Peyer's patch (tissue), 4 donors: Measurements from ENCODE around the gene GRIN3B. TPM values are rescaled to one million over a fixed set of nuclear protein-coding genes. Genes with fewer than 3 reads are reported as not detected.
A peak's percentile ranks its signal among the peaks of the same experiment; 100 is the strongest.

Experiments used
- DNase-seq, 3 donors: peaks; one replicate each; pipeline ENCODE4 v3.0.0-alpha.2; 2017 to 2019
- H3K27ac ChIP-seq, 4 donors: fragments of 200-600 bp; sonication (generic); one replicate each; pipeline ENCODE4 v1.5.1; 2016 to 2019
- H3K27me3 ChIP-seq, 2 donors: fragments of 200-600 bp; sonication (generic); one replicate each; pipeline ENCODE4 v1.5.1; 2019
- H3K36me3 ChIP-seq, 3 donors: fragments of 200-600 bp; sonication (generic); one replicate each; pipeline ENCODE4 v1.5.1; 2016 to 2019
- H3K4me1 ChIP-seq, 4 donors: fragments of 200-600 bp; sonication (generic); one replicate each; pipeline ENCODE4 v1.5.1; 2016 to 2019
- H3K4me3 ChIP-seq, 4 donors: fragments of 200-600 bp; sonication (generic); 1 replicate in 3 of 4; 2 replicates in 1 of 4; pipeline ENCODE4 v1.5.1; 2016 to 2019; ENCODE audit warnings: mild to moderate bottlenecking in 1 of 4
- H3K9me3 ChIP-seq, 4 donors: fragments of 200-600 bp; sonication (generic); one replicate each; pipeline ENCODE4 v1.5.1; 2016 to 2019; ENCODE audit warnings: mild to moderate bottlenecking in 1 of 4
- POLR2A ChIP-seq, 2 donors: fragments of 450-650 bp; IDR thresholded peaks; one replicate each; pipeline ENCODE4 v1.5.1; 2017; ENCODE audit warnings: antibody characterized with exemption in 2 of 2, mild to moderate bottlenecking in 2 of 2, moderate library complexity in 2 of 2
- total RNA-seq, 4 donors: library from RNA; depleted of rRNA; stranded (reverse); fragments of >200 nt; gene quantifications; one replicate each; pipeline ENCODE4 v1.1.0, GENCODE V29; 2016
- TF ChIP-seq, protein P1 (sequence below), 6 experiments: fragments of 450-650 bp in 4 of 6; fragments of 200-600 bp in 2 of 6; sonication (generic) in 1 of 6; IDR thresholded peaks; one replicate each; pipeline ENCODE4 v1.5.1; 2017 to 2019; ENCODE audit warnings: antibody characterized with exemption in 6 of 6, mild to moderate bottlenecking in 3 of 6, moderate library complexity in 1 of 6

The GRIN3B gene
- total RNA-seq, 4 donors from 2014 or later, result not detected

DNA sequence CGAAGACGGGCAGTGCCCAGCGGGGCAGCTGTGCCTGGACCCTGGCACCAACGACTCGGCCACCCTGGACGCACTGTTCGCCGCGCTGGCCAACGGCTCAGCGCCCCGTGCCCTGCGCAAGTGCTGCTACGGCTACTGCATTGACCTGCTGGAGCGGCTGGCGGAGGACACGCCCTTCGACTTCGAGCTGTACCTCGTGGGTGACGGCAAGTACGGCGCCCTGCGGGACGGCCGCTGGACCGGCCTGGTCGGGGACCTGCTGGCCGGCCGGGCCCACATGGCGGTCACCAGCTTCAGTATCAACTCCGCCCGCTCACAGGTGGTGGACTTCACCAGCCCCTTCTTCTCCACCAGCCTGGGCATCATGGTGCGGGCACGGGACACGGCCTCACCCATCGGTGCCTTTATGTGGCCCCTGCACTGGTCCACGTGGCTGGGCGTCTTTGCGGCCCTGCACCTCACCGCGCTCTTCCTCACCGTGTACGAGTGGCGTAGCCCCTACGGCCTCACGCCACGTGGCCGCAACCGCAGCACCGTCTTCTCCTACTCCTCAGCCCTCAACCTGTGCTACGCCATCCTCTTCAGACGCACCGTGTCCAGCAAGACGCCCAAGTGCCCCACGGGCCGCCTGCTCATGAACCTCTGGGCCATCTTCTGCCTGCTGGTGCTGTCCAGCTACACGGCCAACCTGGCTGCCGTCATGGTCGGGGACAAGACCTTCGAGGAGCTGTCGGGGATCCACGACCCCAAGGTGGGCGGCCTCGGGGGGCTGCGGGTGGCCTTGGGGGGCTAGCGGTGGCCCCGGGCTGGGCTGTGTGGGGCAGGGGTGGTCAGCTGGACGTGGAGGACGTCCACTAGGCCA is 4.8 kb downstream of the GRIN3B start:
- H3K4me1 ChIP-seq, result peaks cover 0 to 19% (median 10%) of the 10 kb centered on the region in 4 donors
- H3K4me3 ChIP-seq, result no peak overlapping the region
- peaks cover 0 to 13% (median 0%) of the 10 kb centered on the region in 3 donors for H3K36me3 ChIP-seq
- peaks cover 0 to 10% of the 10 kb centered on the region in 2 donors for H3K27me3 ChIP-seq
- TF ChIP-seq, protein P1, sequence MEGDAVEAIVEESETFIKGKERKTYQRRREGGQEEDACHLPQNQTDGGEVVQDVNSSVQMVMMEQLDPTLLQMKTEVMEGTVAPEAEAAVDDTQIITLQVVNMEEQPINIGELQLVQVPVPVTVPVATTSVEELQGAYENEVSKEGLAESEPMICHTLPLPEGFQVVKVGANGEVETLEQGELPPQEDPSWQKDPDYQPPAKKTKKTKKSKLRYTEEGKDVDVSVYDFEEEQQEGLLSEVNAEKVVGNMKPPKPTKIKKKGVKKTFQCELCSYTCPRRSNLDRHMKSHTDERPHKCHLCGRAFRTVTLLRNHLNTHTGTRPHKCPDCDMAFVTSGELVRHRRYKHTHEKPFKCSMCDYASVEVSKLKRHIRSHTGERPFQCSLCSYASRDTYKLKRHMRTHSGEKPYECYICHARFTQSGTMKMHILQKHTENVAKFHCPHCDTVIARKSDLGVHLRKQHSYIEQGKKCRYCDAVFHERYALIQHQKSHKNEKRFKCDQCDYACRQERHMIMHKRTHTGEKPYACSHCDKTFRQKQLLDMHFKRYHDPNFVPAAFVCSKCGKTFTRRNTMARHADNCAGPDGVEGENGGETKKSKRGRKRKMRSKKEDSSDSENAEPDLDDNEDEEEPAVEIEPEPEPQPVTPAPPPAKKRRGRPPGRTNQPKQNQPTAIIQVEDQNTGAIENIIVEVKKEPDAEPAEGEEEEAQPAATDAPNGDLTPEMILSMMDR (IDR thresholded peaks at IDR 0.05), result no peak
- TF ChIP-seq POLR2A (IDR thresholded peaks at IDR 0.05), result no peak
- H3K27ac ChIP-seq, result no peak overlapping the region
- DNase-seq, result no peak
- H3K9me3 ChIP-seq, result no peaks in the 10 kb centered on the region

GRCh38 chr19:1006711-1007398 is 6.6 kb downstream of the GRIN3B start:
- H3K9me3 ChIP-seq, result no peaks in the 10 kb centered on the region
- peaks cover 0 to 31% (median 0%) of the 10 kb centered on the region in 3 donors for H3K36me3 ChIP-seq
- no peak for TF ChIP-seq POLR2A (IDR thresholded peaks at IDR 0.05)
- TF ChIP-seq, protein P1 (IDR thresholded peaks at IDR 0.05), result no peak
- H3K27ac ChIP-seq, result no peak overlapping the region
- no peak overlapping the region for H3K4me3 ChIP-seq
- H3K27me3 ChIP-seq, result no peaks in the 10 kb centered on the region
- no peak for DNase-seq
- peaks cover 0 to under 1% (median 0%) of the 10 kb centered on the region in 4 donors for H3K4me1 ChIP-seq

GRCh38 chr19:1007399-1008251 is 7.4 kb downstream of the GRIN3B start:
- no peak for DNase-seq
- TF ChIP-seq, protein P1 (IDR thresholded peaks at IDR 0.05), result no peak
- TF ChIP-seq POLR2A (IDR thresholded peaks at IDR 0.05), result no peak
- Histone ChIP-seq H3K9me3 (no peaks in the 10 kb centered on the region), H3K36me3 (peaks cover 0 to 39% (median 0%) of the 10 kb centered on the region in 3 donors), H3K4me1 (no peaks in the 10 kb centered on the region), H3K4me3 (no peak overlapping the region), H3K27ac (no peak overlapping the region), H3K27me3 (no peaks in the 10 kb centered on the region)

DNA sequence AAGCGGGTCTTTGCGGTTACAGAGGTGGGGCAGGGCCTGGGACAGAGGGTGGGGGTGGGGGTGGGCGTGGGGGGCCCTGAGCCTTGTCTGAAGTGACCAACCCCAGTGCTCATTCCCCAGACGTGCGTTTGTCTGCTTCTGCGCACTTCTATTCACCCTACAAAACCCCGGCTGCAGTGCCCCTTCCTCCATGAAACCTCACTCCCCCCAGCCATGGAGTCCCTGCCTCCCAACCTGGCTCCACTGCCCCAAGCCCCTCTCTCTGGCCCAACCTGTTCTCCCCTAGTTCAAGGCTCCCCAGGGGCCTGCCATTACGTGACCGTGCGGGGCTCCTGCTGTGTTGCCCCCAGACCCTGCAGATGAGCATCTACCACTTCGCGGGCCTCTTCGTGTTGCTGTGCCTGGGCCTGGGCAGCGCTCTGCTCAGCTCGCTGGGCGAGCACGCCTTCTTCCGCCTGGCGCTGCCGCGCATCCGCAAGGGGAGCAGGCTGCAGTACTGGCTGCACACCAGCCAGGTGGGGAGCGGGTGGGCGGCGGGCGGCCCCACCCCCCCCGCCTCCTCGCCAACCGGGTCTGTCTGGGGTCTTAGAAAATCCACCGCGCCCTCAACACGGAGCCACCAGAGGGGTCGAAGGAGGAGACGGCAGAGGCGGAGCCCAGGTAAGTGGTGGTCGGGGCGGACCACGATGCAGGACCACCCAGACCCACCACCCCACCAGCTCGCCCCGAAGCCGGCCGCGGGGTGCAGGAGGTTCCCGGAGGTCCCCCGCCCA is 8.2 kb downstream of the GRIN3B start:
- Histone ChIP-seq H3K36me3 (peaks cover 0 to 47% (median 0%) of the 10 kb centered on the region in 3 donors), H3K27me3 (no peaks in the 10 kb centered on the region), H3K4me3 (no peak overlapping the region), H3K4me1 (no peaks in the 10 kb centered on the region), H3K27ac (peak overlapping the region in 2 of 4 donors; percentile 46 to 79), H3K9me3 (no peaks in the 10 kb centered on the region)
- TF ChIP-seq, protein P1 (IDR thresholded peaks at IDR 0.05), result no peak
- no peak for TF ChIP-seq POLR2A (IDR thresholded peaks at IDR 0.05)
- DNase-seq, result no peak
